HG03558 (cell line): ENCODE results near the gene MARCKSL1.

ENCODE experiments used
- ATAC-seq: cut with Tn5 transposase; IDR thresholded peaks from one replicate; pipeline ENCODE4 v1.9.1; 2021; ENCODE audit warnings: moderate number of reproducible peaks; ENCODE audit not compliant: unreplicated experiment; ENCODE audit errors: extremely low read depth

Gene MARCKSL1

DNA sequence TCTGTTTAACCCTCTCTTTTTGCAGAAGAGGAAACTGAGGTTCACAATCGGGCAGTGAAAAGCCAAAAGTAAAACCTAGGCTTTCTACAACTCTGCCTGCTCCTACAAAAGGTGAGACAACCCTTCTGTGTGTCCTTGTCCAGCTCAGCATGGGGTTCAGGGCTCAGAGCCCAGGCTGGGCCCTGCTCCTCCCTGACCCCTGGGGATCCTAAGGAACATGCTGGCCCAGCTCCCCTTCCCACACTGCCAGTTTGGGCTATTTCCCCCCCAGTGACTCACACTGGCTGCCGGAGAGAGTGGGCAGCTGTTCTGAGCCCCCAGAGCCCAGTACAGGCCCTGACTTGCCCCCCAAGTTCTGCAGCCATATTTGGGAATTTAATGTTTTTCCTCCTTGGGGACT lies 17.4 kb upstream of the MARCKSL1 start:
- ATAC-seq, result no peak

DNA sequence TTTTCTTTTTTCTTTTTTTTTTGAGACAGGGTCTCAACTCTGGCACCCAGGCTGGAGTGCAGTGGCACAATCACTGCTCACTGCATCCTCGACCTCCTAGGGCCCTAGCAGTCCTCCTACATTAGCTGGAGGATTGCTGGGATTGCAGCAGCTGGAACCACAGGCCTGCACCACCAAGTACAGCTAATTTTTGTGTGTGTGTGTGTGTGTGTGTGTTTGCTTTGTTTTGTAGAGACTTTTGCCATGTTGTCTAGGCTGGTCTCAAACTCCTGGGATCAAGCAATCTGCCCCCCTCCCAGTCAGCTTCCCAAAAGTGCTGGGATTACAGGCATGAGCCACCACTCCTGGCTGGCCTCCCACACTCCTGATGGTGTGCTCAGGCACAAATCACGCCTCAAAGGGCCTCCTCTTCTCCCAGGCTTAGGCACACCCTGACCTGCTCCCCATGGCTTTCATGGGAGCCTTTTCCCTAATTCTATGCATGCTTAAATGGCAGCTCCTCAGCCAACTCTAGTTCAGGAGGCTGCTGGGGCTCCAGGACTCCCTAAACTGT lies 16.9 kb upstream of the MARCKSL1 start:
- no peak for ATAC-seq

DNA sequence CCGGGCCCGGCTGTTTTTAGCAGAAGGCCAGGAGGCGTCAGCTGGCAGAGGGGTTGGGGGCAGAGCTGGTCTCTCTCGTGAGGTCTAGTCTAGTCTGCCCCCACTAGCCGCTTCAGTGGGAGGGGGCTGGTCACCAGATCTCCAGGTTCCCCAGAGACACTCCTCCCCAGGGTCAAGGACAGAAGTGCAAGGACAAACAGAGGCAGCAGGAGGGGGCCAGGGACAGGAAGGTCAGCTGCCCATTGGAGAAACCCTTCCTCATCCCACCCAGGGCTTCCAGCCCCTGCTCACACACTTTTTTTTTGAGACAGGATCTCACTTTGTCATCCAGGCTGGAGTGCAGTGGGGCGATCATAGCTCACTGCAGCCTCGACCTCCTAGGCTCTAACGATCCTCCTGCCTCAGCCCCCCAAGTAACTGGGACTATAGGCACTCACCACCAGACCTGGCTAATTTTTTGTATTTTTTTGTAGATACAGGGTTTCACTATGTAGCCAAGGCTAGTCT lies 16.3 kb upstream of the MARCKSL1 start:
- ATAC-seq, result no peak

DNA sequence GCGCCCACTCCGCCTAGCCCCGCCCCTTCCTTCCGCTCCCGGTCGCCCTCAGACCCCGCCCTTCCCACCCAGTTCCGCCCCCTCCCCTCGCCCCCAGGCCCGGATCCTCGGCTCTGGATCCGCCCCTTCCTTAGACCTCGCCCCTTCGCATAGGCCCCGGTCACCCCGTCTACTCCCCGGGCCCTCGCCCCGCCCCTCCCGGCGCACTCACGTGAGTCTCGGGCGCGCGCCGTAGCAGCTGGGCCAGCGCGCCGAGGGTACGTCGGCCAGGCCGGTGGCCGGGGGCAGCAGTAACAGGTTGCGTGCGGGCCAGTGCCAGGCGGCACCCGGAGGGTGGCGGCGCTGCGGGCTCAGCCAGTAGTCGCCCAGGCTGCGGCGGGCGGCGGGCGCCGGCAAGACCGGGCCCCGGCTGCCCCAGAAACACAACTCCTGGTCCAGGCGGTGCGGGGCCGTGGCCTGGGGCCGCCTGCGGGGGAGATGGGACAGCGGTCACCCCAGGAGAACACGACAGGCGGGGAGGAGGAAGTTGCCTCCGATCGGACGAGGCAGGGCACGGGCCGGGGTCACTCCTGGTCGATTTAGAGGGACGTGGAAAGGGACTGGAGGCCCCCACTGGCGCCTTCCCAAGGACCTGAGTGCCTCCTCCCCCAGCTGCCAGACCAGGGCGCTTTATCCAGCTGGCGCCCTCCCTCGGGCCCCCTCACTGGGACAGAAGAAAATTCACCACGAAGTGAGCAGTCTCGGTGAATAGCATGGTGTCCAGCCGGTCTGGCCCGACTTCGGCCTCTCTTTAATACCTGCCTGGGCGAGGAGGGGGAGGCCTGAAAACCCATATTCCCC lies 15.6 kb upstream of the MARCKSL1 start:
- ATAC-seq, result no peak

DNA sequence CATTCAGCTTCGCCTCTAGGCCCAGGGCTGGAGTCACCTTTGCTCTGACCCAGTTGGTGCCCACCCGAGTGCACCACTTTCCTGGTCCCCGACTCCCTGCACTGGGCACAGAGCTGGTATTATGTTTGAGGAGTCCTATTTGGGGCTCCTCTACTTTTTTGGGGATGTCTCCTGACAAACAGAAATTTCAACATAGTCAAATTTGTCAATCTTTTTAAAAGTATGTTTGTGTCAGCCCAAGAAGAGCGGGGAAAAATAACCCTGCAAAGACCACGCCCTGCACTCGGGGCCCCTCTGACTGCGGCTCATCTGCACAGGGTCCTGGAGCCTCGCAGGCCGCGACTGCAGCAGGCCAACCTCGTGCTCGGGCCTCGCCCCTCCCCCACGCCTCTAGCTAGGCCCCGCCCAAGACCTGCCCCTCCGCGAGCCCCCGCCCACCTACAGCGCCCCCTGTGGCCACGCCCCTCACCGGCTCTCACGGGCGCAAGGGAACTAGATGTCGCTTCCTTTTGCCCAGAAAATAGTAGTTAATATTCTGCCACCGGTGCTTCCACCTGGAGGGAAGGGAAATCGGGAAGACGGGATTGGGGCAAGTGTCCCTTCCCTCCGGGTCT lies 14.9 kb upstream of the MARCKSL1 start:
- ATAC-seq, result no peak

DNA sequence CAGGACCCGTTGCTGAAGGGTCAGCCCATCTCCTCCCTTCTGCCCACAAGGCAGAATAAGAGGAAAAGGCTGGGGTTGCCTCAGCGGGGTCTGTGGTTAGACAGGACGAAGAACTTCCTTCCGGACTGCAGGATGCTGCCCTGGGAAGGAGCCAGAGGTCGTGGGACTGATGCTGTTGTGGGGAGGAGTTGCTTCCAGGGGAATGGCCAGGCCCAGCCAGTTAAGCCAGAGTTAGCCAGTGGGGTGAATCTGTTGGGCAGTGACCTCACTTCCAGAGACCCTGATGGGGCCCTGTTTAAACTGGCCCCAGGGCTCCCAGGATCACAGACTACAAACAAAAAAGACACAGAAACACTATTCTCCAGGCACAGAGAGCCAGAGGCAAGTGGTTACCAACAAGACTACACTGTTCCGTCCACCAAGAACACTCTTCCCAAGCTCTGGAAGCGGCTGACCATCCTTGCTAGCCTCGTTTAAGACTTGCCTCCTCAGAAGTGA lies 13.2 kb upstream of the MARCKSL1 start:
- ATAC-seq, result no peak

DNA sequence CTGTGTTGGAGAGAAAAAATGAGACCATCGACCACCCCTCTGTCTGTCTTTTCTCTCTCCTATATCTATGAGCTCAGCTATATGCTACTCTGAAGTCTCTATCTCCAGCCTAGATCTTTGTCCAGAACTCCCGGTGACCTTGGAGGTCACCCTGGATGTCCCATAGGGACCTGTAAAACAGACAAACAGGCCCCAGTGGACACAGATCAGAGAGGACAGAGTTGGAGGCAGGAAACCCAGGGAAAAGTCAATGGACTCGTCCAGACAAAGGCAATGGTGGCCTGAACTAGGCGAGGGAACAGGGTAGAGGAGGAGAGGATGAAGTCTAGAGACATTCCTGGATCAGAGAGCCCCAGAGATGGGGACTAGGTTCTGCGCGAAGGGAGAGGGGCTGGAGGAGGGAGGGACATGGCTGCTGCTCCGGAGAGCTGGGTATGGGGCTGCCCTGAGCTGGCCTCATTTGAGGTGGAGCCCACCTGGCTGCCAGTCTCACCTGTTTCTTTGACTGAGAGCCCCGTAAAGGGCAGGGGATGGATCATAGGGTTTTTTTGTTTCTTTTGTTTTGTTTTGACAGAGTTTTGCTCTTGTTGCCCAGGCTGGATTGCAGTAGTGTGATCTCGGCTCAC lies 10.6 kb upstream of the MARCKSL1 start:
- no peak for ATAC-seq

DNA sequence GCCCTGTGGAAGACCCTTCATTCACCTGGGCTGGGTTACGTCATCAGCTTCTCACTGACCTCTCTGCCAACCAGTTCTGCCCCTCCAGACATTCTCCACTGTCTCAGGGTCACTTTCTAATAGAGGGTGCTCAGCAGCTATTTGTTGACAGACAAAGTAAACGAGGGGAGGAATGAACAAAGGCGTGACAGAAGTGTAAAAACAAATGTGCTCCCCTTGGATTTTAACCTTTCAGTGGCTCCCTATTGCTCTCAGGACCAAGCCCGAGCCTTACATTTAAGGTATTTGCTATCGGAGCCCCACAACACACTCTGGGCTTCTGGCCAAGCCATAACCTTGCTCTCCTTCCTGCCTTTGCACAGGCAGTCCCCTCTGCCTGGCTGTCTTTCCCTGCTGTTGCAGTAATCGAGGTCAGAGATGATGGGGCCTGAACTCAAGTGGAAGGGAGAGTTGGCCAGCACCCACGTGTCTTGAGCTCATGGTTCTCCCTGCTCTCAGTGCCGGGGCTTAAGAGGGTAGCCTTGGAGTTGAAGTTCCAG lies 9.3 kb upstream of the MARCKSL1 start:
- ATAC-seq, result no peak

DNA sequence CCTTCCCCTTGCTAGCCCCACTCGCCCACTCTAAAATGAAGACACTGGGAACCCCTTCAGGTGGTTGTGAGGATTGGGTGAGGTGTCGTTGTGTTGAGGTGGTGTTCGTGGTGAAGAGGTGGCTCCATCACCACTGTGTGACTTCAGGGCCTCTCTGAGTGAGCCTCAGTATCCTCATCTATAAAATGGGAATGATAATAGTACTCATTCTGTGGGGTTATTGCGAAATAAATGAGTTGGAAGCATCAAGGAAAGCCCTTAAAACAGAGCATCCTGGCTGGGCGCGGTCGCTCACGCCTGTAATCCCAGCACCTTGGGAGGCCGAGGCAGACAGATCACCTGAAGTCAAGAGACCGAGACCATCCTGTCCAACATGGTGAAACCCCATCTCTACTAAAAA lies 6.7 kb upstream of the MARCKSL1 start:
- no peak for ATAC-seq

DNA sequence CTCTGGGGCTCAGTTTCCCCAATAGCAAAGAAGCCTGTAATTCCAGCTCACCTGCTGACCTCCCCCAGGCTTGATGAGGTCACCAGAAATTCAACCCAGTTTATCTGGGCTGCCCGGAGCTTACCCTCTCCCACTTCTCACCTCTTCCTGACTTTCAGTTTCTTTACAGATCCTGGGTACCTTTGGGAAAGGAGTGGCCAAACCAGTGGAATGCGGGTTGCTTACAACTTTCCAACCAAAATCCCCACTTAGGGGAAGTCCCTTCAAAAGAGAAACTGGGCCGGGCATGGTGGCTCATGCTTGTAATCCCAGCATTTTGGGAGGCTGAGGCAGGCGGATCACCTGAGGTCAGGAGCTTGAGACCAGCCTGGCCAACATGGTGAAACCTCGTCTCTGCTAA lies 5.9 kb upstream of the MARCKSL1 start:
- no peak for ATAC-seq

DNA sequence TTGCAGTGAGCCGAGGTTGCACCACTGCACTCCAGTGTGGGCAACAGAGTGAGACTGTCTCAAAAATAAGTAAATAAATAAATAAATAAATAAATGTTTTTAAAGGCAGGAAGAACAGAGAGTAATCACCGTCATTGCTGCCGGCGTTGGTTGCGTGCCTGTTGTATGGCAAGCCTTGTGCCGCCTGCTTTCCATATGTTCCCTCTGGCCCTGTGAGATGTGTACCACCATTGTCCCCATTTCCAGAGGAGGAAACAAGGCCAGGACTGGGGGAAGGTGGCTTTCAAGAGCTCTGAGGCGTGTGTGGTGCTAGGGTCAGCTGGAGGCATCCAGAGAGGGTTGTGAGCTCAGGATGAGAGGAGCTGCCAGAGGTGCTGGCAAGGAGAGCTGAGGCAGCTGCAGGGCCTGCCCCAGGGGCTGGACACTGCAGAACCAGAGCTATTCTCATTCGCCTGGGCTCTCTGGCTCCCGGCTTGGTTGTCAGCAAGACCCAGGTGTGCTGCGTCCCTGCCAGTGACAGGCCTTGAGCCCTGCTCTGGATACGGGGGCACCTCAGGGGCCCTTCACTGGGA lies 5.2 kb upstream of the MARCKSL1 start:
- ATAC-seq, result no peak

DNA sequence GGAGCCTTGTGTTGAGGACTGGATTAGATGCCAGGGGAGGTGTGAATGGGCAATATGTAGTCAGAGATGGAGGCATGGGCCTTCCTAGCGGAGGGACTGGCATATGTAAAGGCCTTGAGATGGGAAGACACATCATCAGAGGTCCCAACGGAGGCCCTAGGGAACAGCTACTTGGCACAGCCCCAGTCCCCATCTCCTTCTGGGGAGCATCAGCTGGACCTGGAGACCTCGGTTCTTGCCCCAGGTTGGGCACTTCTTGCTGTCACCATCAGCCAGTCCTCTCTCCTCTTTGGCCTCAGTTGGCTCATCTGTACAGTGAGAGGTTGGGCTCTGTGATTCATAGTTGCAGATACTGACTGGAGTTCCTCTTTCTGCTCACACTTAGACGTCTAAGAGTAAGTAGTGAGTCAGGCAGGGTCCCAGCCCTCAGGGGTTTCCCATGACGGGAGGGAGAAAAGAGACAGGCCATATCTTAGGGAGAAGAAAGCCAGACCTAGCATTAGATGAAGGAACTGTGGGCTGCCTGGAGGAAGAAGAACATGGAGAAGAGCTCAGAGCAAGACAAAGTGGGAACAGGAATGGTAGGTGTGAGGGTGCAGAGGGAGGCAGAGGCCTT lies 3.4 kb upstream of the MARCKSL1 start:
- no peak for ATAC-seq

DNA sequence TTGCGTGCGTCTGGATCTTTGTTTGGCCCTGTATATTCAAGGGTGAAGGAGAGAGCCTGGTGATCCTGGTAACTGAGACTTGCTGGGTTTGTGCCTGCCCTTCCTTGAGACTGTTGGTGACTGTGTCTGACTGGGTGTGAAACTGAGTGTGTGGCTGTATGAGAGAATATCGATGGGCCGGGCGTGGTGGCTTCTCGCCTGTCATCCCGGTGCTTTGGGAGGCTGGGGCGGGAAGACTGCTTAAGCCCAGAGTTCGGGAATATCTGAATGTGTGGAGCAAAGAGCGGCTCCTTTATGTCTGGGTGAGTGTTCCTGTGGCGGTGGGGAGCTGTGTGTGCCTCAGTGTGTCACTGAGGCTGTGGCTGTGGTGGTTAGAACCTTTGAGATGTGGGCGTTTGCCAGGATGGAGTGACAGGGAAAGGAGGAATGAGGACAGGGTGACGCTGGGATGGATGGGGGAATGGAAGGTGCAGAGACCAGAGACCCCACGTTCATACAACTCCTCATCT lies 2.7 kb upstream of the MARCKSL1 start:
- ATAC-seq, result no peak

DNA sequence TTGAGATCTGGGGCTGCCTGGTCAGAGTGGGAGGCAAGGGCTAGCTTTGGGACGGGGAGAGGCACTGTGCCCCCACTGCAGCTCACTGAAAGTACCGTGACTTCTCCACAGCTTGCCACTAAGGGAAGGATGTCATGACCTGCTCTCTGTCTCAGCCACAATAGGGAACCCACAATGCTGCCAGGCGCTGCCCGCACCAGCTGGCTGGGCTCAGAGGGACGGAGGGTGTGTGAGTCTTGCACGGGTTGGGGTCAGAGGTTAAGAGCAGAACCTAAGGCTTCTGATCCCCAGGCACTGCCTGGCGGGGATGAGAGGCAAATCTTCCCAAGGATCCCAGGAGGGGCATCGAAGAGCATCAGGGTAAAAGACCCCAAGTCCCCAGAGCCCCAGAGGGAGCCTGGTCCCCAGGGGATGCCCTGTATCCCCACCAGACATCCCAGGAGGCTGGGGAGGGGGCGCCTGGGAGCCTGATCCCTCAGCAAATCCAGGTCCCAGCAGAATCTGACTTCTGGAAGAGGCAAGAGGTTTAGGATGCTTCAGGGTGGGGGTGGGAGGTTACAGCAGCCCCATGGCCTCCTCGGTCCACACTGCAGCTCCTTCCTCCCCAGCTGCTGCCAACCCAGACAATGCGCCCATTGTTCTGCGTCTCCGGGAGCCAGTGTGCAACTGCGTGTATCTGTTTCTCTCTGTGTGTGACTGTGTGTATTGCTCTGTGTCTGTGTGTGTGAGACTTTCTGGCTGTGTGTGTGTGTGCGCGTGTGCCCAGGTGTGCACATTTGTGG lies 2.0 kb upstream of the MARCKSL1 start:
- ATAC-seq, result no peak

DNA sequence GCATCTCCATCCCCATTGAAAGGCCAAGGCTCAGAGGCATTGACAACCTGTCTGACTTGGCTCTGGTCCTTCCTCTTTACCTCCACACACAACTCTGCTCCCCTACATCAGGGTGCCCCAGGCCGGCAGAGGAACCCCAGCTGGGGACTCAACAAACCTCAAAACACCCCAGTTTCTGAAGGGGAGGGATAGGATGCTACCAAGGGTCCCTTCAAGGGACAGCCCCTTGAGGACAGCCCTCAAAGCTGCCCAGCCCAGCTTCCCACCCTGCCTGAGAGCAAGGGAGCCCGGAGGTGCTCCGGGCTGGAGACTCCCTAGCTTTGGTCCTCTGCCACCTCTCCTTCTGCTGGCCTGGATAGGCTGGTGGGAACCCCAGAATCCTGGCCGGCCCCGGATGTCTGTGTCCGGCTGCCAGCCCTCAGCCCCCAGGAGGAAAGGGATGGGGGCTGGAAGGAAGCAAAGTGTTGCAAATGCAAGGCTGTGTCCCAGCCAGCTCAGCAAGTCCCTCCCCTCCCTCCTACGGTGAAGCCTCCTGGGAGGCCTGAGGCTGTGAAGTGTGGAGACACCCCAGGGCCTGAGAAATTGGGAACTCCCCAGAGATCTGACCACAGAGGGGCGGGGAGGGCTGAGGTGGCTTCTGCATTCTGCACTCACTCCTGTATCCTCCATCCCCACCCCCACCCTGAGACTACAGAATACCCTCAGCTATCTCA lies 1.1 kb upstream of the MARCKSL1 start:
- ATAC-seq, result no peak

DNA sequence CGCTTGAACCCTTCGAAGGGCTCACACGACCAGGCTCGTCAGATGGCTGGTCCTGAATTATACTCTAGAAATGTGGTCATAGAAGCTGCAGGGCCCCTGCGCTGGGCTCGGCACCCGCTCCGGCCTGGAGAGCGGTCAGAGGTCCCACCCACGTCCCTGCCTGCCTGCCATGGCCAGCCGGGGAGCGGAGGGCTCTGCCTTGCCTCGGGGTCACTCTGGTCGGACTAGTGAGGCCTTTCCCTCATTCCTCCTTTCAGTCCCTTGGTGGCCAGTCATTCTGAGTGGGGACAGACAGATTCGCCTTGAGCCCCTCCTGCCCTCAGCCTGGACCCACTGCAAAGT lies 529 bp upstream of the MARCKSL1 start:
- ATAC-seq, result no peak

DNA sequence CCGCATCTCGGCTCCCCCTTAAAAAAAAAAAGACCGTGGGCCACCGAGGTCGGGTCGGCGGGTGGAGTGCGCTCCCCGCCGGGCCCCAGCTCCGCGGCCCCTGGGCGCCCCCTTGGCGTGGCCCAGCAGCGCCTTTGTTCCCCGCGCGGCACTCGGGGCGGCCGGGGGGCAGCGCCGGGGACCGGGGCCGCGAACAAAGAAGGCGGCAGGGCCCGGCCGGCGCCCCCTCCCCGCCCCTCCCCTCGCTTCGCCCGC lies 571 bp downstream of the MARCKSL1 start:
- no peak for ATAC-seq

DNA sequence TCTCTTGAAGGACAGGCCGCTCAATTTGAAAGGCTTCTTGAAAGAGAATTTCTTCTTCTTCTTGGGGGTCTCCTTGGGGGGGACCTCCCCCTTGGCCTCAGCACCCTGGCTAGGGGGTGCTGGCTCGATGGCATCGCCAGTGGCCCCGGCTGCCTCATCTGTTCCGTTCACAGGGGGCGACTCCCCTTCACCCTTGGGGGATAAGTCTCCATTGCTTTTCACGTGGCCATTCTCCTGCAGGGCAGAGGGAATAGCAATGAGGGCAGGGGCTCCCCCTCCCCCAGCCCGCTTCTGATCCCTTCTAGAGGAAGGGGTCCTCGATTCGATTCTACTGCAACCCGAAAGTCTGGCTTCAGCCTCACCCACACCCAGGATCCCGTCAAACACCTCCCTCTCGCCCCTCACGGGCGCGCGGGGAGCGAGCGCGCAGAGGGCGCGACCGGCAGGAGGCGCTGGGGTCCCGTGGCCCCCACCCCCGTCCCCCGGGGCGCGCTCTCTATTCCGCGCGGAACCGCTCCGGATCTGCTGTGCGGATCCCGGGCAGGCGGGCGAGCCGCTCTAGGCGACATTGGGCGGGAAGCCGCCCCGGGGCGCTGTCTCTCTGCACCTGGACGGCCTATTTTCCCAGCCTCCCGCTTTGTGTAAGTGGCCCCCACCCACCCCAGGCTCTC lies 1.0 kb downstream of the MARCKSL1 start:
- ATAC-seq, result no peak
